ENCODE results near the gene PEAR1.

DNA sequence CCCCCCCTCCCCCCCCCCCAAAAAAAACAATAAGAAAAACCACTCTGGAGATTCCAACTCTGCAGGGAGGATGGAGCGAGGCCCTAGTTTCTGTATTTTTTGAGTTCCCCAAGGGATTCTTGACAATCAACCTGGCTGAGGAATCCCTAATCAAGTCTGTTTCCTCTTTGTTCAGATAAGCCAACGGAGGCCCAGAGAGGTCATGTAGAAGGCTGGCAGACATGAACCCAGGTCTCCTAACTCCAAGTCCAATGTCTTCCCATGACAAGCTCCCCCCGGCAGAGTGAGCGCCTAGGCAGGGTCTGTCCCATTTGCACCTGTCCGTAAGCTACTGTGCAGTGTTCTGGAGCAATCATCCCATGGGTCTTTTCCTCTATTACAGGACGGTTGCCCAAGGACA lies 66.4 kb downstream of the PEAR1 start:
- TF ChIP-seq EZH2 (IDR thresholded peaks at IDR 0.05; ENCODE audit: borderline replicate concordance, low read length) (no peak), CTCF (conservative IDR thresholded peaks at IDR 0.05 in 1 of 2, IDR thresholded peaks at IDR 0.05 in 1 of 2; ENCODE audit: extremely low read depth in 1 of 2, insufficient read depth in 1 of 2, low read depth in 1 of 2, low read length in 2 of 2) (no peak)

Data from mammary epithelial cell (primary cell).